HG02852 (cell line): ENCODE results near the gene KBTBD4.
A peak's percentile ranks its signal among the peaks of the same experiment; 100 is the strongest.
"Not testable (repeated sequence)": the region's sequence is repeated elsewhere in the genome, so short reads cannot be mapped to it uniquely, and the experiment has no call there.

Experiments used
- ATAC-seq: cut with Tn5 transposase; IDR thresholded peaks from one replicate; pipeline ENCODE4 v1.9.1; 2021; ENCODE audit warnings: mild to moderate bottlenecking, moderate library complexity; ENCODE audit not compliant: unreplicated experiment

Gene KBTBD4

GRCh38 chr11:47562393-47562792, 16.4 kb downstream of the KBTBD4 start:
- not testable (repeated sequence) for ATAC-seq

- ATAC-seq, result no peak
Measured at GRCh38 chr11:47560426-47560825, 18.3 kb downstream of the KBTBD4 start.

- no peak for ATAC-seq
Measured at GRCh38 chr11:47558695-47559094, 20.1 kb downstream of the KBTBD4 start.

GRCh38 chr11:47557004-47557403, 21.8 kb downstream of the KBTBD4 start:
- ATAC-seq, result not testable (repeated sequence)

- peak; percentile 17 for ATAC-seq
Measured at GRCh38 chr11:47553406-47553743, 25.4 kb downstream of the KBTBD4 start.

- peak; percentile 87 for ATAC-seq
Measured at GRCh38 chr11:47552566-47553405, 26.0 kb downstream of the KBTBD4 start, which contains the start of gene CELF1. CELF1 (minus strand) TSS chr11:47553132; CDS start chr11:47499523, 53,609 bp downstream.

- ATAC-seq, result peak; percentile 7
Measured at GRCh38 chr11:47552056-47552565, 26.7 kb downstream of the KBTBD4 start.

GRCh38 chr11:47551086-47551485, 27.7 kb downstream of the KBTBD4 start:
- ATAC-seq, result no peak

GRCh38 chr11:47550288-47551047, 28.3 kb downstream of the KBTBD4 start:
- no peak for ATAC-seq

- ATAC-seq, result not testable (repeated sequence)
Measured at GRCh38 chr11:47546274-47546673, 32.5 kb downstream of the KBTBD4 start.

- ATAC-seq, result no peak
Measured at GRCh38 chr11:47545298-47545697, 33.5 kb downstream of the KBTBD4 start.

- no peak for ATAC-seq
Measured at GRCh38 chr11:47541070-47541469, 37.7 kb downstream of the KBTBD4 start.

GRCh38 chr11:47539681-47540039, 39.1 kb downstream of the KBTBD4 start:
- ATAC-seq, result no peak

- ATAC-seq, result no peak
Measured at GRCh38 chr11:47538741-47539565, 39.8 kb downstream of the KBTBD4 start.

GRCh38 chr11:47536915-47537314, 41.9 kb downstream of the KBTBD4 start:
- no peak for ATAC-seq

GRCh38 chr11:47534704-47535251, 44.0 kb downstream of the KBTBD4 start:
- ATAC-seq, result no peak

GRCh38 chr11:47533690-47534151, 45.0 kb downstream of the KBTBD4 start:
- no peak for ATAC-seq

- no peak for ATAC-seq
Measured at GRCh38 chr11:47532597-47533213, 46.1 kb downstream of the KBTBD4 start.

GRCh38 chr11:47531666-47532065, 47.1 kb downstream of the KBTBD4 start:
- ATAC-seq, result no peak

GRCh38 chr11:47530721-47531120, 48.0 kb downstream of the KBTBD4 start:
- not testable (repeated sequence) for ATAC-seq
